HepG2 (cell line): ENCODE measurements around the gene ACACB. TPM values are rescaled to one million over a fixed set of nuclear protein-coding genes. Genes with fewer than 3 reads are reported as not detected.

Experiments used
- ARID2 ChIP-seq: sonication (generic); formaldehyde crosslinking; IDR thresholded peaks from 2 replicates; pipeline ENCODE4 v1.8.1; 2022; ENCODE audit warnings: mild to moderate bottlenecking, missing genetic modification reagents, borderline replicate concordance
- CREM ChIP-seq, 2 experiments: sonication (generic) in 1 of 2; formaldehyde crosslinking in 1 of 2; IDR thresholded peaks; 2 replicates each; pipeline versions ENCODE4 v1.4.0 to v1.6.1; 2016 to 2020; ENCODE audit warnings: antibody characterized with exemption in 1 of 2, mild to moderate bottlenecking in 1 of 2, missing genetic modification reagents in 1 of 2
- DNMT1 ChIP-seq: sonication (generic); formaldehyde crosslinking; IDR thresholded peaks from 2 replicates; pipeline ENCODE4 v1.5.1; 2020; ENCODE audit warnings: mild to moderate bottlenecking, missing genetic modification reagents
- HDAC2 ChIP-seq: sonication (generic); formaldehyde crosslinking; IDR thresholded peaks from 2 replicates; pipeline ENCODE4 v1.4.0; 2020; ENCODE audit warnings: missing genetic modification reagents
- HES4 ChIP-seq: sonication (generic); formaldehyde crosslinking; IDR thresholded peaks from 2 replicates; pipeline ENCODE4 v1.9.0; 2021; ENCODE audit warnings: mild to moderate bottlenecking, missing genetic modification reagents, borderline replicate concordance
- HNF4A ChIP-seq: sonication (generic); formaldehyde crosslinking; IDR thresholded peaks from 2 replicates; pipeline ENCODE4 v1.4.0; 2020; ENCODE audit warnings: missing genetic modification reagents
- KDM2A ChIP-seq: sonication (generic); formaldehyde crosslinking; IDR thresholded peaks from 2 replicates; pipeline ENCODE4 v1.4.0; 2020; ENCODE audit warnings: low read depth, missing genetic modification reagents, borderline replicate concordance
- MEIS1 ChIP-seq: sonication (generic); formaldehyde crosslinking; IDR thresholded peaks from 2 replicates; pipeline ENCODE4 v1.9.0; 2021; ENCODE audit warnings: mild to moderate bottlenecking, missing genetic modification reagents, moderate library complexity, borderline replicate concordance
- PHF5A ChIP-seq: IDR thresholded peaks from one replicate; pipeline ENCODE4 v1.6.1; 2018; ENCODE audit warnings: low read depth, missing genetic modification reagents; ENCODE audit not compliant: unreplicated experiment
- RBFOX2 ChIP-seq: fragments of 200-400 bp; formaldehyde crosslinking; IDR thresholded peaks from 2 replicates; pipeline ENCODE4 v1.6.1; 2017; ENCODE audit warnings: low read depth, mild to moderate bottlenecking, low read length
- RELA ChIP-seq: sonication (generic); formaldehyde crosslinking; IDR thresholded peaks from 2 replicates; pipeline ENCODE4 v1.4.0; 2020; ENCODE audit warnings: missing genetic modification reagents
- ZBTB7B ChIP-seq: sonication (generic); formaldehyde crosslinking; IDR thresholded peaks from 2 replicates; pipeline ENCODE4 v1.4.0; 2020; ENCODE audit warnings: missing genetic modification reagents
- ZMYM3 ChIP-seq: sonication (generic); formaldehyde crosslinking; IDR thresholded peaks from 2 replicates; pipeline ENCODE4 v1.5.1; 2020; ENCODE audit warnings: mild to moderate bottlenecking, missing genetic modification reagents
- polyA plus RNA-seq, 8 experiments: library from polyadenylated mRNA; depleted of rRNA in 3 of 8; stranded (reverse) in 7 of 8; unstranded in 1 of 8; fragments of >200 nt; fragmentation: Illumina TruSeq in 4 of 8; extraction: Trizol in 4 of 8; gene quantifications; 2 replicates each; pipeline versions ENCODE4 v1.2.1 to v1.2.3, GENCODE V29; 2011 to 2016; ENCODE audit warnings: low read depth in 4 of 8, missing spikeins in 1 of 8, mixed read lengths in 1 of 8; ENCODE audit not compliant: insufficient read depth in 1 of 8
- total RNA-seq, 5 experiments: library from RNA; depleted of rRNA; stranded (reverse); fragments of >200 nt; fragmentation: Illumina TruSeq; extraction: Trizol; gene quantifications; 2 replicates each; pipeline ENCODE4 v1.2.3, GENCODE V29; 2016; ENCODE audit warnings: low read depth in 1 of 5
- TF ChIP-seq, protein P1 (sequence below): sonication (generic); formaldehyde crosslinking; IDR thresholded peaks from 2 replicates; pipeline ENCODE4 v1.4.0; 2020; ENCODE audit warnings: missing genetic modification reagents, borderline replicate concordance
- TF ChIP-seq, protein P2 (sequence below): fragments of 450-650 bp; IDR thresholded peaks from 2 replicates; pipeline ENCODE4 v1.6.1; 2017
- TF ChIP-seq, protein P3 (sequence below): IDR thresholded peaks from 2 replicates; pipeline ENCODE4 v1.6.1; 2016; ENCODE audit warnings: missing compliant biosample characterization, missing genetic modification reagents, borderline replicate concordance
- TF ChIP-seq, protein P4 (sequence below): sonication (generic); formaldehyde crosslinking; IDR thresholded peaks from 2 replicates; pipeline ENCODE4 v1.4.0; 2020; ENCODE audit warnings: missing genetic modification reagents

The ACACB gene
- total and polyA plus RNA-seq, 2 of the 13 experiments (the other 11 are each of a cell fraction or from before 2014, with no cell fraction given), result 6.2 to 8.6 TPM

DNA sequence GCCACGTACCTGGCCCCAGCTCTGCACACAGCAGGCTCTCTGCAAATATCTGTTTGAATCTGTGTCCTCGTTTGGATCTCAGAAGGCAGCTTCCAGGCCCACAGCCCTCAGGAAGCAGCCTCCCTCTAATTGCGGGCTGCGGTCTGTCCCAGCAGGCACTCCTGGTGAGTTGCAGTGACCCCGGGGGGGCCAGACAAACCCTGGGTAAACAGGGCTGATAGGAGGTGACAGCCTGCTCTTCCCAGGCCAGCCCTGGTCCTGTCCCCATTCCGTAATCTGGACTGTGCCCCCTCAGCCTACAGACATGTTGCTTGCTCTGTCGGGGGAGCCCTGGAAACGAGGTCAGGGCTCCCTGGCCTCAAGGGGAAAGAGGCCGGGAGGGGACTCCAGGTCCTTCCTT, 190.7 kb downstream of the ACACB start (continued):
- TF ChIP-seq HDAC2 (CRISPR knock-in tag), result peak; percentile 59; the same call in 1 of the 2 replicates
- TF ChIP-seq PHF5A (CRISPR knock-in tag), result no peak
- 0 out of 2 replicates have a peak, but pooled peaks have one; percentile 24 for TF ChIP-seq CREM (IDR thresholded peaks at IDR 0.05)
- no peak for TF ChIP-seq CREM (CRISPR knock-in tag; IDR thresholded peaks at IDR 0.05)
- no peak for TF ChIP-seq DNMT1 (CRISPR knock-in tag)
- peak; percentile 89 for TF ChIP-seq ZBTB7B (CRISPR knock-in tag)
- TF ChIP-seq HNF4A (CRISPR knock-in tag), result peak; percentile 85
- 0 out of 2 replicates have a peak, but pooled peaks have one; percentile 42 for TF ChIP-seq HES4
- no peak for TF ChIP-seq RELA
- TF ChIP-seq, protein P1, sequence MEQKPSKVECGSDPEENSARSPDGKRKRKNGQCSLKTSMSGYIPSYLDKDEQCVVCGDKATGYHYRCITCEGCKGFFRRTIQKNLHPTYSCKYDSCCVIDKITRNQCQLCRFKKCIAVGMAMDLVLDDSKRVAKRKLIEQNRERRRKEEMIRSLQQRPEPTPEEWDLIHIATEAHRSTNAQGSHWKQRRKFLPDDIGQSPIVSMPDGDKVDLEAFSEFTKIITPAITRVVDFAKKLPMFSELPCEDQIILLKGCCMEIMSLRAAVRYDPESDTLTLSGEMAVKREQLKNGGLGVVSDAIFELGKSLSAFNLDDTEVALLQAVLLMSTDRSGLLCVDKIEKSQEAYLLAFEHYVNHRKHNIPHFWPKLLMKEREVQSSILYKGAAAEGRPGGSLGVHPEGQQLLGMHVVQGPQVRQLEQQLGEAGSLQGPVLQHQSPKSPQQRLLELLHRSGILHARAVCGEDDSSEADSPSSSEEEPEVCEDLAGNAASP (CRISPR knock-in tag), result 0 out of 2 replicates have a peak, but pooled peaks have one; percentile 56
- TF ChIP-seq, protein P2, sequence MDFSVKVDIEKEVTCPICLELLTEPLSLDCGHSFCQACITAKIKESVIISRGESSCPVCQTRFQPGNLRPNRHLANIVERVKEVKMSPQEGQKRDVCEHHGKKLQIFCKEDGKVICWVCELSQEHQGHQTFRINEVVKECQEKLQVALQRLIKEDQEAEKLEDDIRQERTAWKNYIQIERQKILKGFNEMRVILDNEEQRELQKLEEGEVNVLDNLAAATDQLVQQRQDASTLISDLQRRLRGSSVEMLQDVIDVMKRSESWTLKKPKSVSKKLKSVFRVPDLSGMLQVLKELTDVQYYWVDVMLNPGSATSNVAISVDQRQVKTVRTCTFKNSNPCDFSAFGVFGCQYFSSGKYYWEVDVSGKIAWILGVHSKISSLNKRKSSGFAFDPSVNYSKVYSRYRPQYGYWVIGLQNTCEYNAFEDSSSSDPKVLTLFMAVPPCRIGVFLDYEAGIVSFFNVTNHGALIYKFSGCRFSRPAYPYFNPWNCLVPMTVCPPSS, result no peak
- peak; percentile 46; the same call in 1 of the 2 replicates for TF ChIP-seq KDM2A (CRISPR knock-in tag)
- TF ChIP-seq RBFOX2, result no peak
- TF ChIP-seq MEIS1 (CRISPR knock-in tag), result peak; percentile 72; the same call in 1 of the 2 replicates
- TF ChIP-seq ARID2 (CRISPR knock-in tag), result no peak
- TF ChIP-seq ZMYM3 (CRISPR knock-in tag), result peak; percentile 52
- TF ChIP-seq, protein P3, sequence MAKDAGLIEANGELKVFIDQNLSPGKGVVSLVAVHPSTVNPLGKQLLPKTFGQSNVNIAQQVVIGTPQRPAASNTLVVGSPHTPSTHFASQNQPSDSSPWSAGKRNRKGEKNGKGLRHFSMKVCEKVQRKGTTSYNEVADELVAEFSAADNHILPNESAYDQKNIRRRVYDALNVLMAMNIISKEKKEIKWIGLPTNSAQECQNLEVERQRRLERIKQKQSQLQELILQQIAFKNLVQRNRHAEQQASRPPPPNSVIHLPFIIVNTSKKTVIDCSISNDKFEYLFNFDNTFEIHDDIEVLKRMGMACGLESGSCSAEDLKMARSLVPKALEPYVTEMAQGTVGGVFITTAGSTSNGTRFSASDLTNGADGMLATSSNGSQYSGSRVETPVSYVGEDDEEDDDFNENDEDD (CRISPR knock-in tag), result no peak
- TF ChIP-seq, protein P4, sequence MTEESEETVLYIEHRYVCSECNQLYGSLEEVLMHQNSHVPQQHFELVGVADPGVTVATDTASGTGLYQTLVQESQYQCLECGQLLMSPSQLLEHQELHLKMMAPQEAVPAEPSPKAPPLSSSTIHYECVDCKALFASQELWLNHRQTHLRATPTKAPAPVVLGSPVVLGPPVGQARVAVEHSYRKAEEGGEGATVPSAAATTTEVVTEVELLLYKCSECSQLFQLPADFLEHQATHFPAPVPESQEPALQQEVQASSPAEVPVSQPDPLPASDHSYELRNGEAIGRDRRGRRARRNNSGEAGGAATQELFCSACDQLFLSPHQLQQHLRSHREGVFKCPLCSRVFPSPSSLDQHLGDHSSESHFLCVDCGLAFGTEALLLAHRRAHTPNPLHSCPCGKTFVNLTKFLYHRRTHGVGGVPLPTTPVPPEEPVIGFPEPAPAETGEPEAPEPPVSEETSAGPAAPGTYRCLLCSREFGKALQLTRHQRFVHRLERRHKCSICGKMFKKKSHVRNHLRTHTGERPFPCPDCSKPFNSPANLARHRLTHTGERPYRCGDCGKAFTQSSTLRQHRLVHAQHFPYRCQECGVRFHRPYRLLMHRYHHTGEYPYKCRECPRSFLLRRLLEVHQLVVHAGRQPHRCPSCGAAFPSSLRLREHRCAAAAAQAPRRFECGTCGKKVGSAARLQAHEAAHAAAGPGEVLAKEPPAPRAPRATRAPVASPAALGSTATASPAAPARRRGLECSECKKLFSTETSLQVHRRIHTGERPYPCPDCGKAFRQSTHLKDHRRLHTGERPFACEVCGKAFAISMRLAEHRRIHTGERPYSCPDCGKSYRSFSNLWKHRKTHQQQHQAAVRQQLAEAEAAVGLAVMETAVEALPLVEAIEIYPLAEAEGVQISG (CRISPR knock-in tag), result 0 out of 2 replicates have a peak, but pooled peaks have one; percentile 22
